NCI-H2196 treated with DMSO at 0.1 percent for 48 hours (cell line): ENCODE measurements around the gene ATP6V0C.

Source experiments
- DNase-seq: peaks from one replicate; lab custom pipeline; 2025; ENCODE audit not compliant: unreplicated experiment; lab: John Stamatoyannopoulos, UW

The ATP6V0C gene

DNA sequence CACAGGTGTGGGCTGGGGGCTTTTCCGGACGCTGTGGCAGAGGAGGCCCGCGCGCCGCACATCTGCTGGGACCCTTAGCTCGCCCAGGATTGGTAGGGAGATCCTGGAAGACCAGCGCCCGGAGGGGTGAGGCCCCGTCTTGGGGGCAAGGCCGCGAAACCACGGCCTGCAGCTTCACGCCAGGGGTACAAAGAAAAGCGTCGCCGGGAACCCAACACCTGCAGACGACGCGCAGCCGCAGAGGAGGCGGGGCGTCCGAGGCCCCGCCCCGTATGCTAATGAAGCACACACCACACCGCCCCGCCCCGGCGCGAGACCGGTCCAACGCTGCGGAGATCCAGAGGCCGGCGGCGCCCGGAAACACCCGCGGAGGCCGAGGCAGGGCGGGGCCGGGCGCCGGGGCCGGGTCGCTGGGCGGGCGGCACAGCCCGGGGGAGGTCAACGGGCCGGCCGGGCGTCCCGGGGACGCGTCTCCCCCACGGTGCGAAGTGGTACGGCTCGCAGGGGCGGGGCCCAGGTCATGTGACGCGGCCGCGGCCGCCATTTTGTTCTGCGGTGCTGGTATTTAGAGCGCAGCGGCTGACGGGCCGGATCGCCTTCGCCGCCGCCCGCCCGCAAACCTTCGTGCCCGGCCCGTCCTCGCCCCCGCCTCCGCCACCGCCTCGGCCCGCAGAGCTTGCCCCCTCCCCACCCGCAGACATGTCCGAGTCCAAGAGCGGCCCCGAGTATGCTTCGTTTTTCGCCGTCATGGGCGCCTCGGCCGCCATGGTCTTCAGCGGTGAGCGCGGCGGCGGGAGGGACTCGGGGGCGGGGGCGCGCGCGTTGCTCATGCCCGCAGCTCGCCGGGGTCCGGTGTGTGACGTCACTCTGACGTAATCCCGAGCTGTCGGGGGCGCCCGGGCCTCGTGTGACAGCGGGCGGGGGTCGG, at the start of gene ATP6V0C:
TSS of gene ATP6V0C (plus strand) at position 548 of the 928 bp plus-strand sequence. CDS start at position 700, 152 bp downstream.
- peak; percentile 91 for DNase-seq

DNA sequence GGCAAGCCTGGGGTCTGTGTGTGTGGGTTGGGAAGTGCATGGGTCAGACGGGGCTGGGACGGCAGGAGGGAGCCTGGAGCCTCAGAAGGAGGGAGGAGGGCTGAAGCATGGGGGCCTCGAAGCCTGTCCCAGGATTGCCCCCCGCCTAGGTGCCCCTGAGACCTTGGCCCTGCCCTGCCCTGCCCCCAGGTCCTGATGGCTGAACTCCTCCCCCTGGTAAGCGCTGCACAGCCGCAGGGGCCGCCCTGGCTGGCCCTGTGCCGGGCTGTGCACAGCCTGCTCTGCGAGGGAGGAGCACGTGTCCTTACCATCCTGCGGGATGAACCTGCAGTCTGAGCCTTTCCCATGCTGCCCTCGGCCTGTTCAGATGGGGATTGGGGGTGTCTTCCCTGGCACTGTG, 49.4 kb upstream of the ATP6V0C start:
- DNase-seq = no peak

- DNase-seq = no peak
Measured at GRCh38 chr16:2465653-2466415, 47.9 kb upstream of the ATP6V0C start.

GRCh38 chr16:2466667-2467527, 46.9 kb upstream of the ATP6V0C start:
- DNase-seq = no peak

- peak; percentile 84 for DNase-seq
Measured at GRCh38 chr16:2467528-2468232, 46.1 kb upstream of the ATP6V0C start.

DNA sequence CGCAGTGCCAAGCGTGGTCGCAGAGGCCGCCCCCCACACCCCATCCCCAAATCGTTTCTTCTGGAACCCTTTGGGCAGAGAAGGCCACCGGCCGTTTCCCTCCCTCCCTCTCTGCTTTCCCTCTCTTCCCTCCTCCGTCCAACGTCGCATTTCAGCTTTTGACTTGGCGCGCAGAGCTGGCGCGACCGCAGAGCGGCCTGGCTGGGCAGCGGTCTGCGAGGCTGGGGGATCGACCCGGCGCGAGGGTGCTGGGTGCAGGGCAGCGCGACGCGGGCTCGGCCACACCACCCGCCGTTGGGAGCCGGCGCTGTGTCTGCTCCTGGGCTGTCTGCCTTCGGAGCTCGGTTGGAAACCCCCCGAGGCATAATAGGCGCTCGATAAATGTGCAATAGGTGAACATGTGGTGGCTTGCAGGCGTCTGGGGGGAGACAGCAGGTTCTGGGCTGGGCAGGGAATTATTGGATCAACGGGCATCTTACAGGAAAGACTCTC, 45.5 kb upstream of the ATP6V0C start:
- DNase-seq = no peak

GRCh38 chr16:2468725-2469398, 44.9 kb upstream of the ATP6V0C start:
- peak; percentile 78 for DNase-seq

DNA sequence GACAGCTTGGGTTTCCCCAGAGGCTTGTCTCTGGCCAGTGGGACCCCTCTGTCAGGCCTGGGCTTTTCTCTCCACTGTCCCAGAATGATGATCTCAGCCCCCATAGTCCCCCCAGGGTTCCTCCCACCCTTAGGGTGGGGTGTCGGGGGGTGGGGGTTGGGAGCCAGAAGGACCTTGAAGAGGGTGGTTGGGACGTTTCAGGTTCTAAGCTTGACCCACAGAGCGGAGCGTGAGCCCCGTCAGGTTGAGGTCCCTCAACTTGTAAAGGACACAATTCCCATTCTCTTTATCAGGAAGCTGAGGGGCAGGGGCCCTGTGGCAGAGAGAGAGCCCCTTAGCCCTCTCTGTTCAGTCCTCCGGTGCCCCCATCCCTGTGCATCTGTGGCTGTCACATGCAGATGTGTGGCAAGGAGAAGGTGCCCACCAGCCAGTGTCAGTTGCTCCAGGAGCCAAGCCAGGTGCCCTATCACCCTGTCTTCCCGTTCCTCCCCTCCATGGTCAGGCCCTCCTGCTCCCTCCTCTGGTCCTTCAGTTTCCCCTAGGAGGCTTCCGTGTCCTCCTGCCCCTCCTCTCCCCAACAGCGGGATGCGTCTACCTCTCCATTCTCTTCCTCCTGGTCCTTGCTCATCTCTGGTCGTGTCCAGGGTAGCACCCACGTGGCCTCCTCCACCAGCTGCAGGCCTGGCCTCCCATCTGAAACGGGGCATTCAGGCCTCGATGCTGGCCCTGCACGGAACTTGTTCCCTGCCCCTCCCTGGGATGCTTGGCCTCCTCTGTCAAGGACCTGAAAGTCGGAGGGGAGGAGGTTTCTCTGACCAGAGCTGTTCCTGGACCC, 44.1 kb upstream of the ATP6V0C start:
- no peak for DNase-seq

- no peak for DNase-seq
Measured at GRCh38 chr16:2470234-2470601, 43.5 kb upstream of the ATP6V0C start.

- no peak for DNase-seq
Measured at GRCh38 chr16:2470603-2471015, 43.1 kb upstream of the ATP6V0C start.

DNA sequence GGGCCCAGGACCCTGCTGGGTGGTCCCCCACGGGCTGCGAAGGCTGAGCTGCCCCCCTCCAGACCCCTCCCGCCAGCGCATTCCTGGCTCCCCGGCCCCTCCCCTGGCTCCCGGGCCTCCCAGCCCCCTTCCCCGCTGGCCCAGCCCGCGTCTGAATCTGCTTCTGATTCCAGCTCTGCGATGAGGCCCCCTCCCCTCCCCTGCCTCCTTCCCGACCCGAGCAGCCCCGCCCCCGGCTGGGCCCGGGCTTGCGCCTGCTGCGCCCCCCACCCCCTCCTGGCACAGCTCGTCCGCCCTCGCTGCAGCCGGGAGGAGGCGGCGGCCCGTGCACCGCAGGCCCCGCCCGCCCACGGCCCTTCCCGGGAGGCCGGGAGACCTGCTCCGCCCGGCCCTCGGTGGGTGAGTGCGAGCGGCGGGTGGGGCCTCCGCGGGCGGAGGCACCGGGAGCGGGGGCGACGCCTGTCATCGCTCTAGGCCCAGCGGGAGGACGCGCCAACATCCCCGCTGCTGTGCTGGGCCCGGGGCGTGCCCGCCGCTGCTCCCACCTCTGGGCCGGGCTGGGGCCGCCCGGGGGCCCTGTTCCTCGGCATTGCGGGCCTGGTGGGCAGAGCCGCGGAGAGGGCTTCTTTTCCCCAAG, 42.6 kb upstream of the ATP6V0C start, which contains the start of gene NTN3:
TSS of gene NTN3 (plus strand) at position 282 of the 637 bp plus-strand sequence. CDS start 405 bp downstream, outside the sequence.
- no peak for DNase-seq

- no peak for DNase-seq
Measured at GRCh38 chr16:2471653-2472487, 41.9 kb upstream of the ATP6V0C start.

DNA sequence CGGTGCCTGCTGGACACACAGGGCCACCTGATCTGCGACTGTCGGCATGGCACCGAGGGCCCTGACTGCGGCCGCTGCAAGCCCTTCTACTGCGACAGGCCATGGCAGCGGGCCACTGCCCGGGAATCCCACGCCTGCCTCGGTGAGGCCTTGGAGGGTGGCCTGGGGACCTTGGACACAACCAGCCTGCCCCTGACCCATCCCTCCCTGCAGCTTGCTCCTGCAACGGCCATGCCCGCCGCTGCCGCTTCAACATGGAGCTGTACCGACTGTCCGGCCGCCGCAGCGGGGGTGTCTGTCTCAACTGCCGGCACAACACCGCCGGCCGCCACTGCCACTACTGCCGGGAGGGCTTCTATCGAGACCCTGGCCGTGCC, 41.3 kb upstream of the ATP6V0C start:
- DNase-seq = no peak

DNA sequence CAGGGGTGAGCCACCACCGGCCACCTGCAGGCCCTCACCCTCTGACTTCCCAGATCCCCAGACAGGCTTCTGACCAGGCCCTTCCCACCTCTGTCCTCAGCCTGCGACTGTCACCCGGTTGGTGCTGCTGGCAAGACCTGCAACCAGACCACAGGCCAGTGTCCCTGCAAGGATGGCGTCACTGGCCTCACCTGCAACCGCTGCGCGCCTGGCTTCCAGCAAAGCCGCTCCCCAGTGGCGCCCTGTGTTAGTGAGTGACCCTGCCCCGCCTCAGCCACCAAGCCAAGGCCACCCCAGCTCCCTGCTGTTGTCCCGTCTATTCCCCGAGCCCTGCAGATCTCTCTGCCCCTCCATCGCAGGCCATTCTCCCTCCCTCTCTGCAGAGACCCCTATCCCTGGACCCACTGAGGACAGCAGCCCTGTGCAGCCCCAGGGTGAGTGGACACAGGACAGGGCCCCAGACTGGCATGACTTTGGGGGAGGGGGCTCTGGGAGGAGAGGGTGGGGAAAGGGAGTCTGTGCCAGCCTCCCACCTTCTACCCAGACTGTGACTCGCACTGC, 40.8 kb upstream of the ATP6V0C start:
- no peak for DNase-seq

GRCh38 chr16:2473446-2473926, 40.3 kb upstream of the ATP6V0C start:
- no peak for DNase-seq

DNA sequence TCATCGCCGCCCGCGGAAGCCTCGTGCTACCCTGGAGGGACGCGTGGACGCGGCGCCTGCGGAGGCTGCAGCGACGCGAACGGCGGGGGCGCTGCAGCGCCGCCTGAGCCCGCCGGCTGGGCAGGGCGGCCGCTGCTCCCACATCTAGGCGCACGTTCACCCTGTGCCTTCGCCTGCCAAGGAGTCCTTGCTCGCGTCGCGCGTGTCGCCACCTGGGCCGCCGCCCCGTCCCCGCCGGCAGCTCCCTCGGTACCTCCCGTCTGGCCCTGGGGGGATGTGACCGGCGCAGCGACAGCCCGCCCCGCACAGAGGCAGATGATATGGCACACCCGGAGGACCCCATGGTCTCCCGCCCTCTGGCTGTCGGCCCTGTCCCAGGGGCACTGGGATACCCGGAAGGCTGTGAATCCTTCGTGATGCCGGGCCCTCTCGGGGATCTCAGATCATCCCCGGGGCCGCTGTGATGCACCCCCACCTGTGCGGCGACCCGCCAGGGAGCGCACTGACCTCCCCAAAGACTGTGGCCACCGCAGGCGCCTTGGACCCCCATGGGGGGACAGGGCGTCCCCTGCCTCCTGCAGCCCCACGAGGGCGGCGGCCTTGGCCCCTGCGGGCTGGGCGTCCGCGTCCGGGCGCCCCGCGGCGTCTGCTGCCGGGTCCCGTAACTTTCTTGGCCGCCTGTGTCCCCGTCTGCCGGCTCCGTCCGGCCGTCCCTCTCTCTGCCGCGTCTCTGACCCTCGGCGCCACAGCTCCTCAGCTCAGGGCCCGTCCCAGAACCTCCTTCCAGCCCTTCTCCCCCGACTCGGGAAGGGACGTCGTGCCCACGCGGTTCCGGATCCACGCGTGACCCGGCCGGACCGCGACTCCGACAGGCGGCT, 39.5 kb upstream of the ATP6V0C start:
- no peak for DNase-seq
